ENCODE measurements around the gene CDH12. TPM values are rescaled to one million over a fixed set of nuclear protein-coding genes. Genes with fewer than 3 reads are reported as not detected.

Gene CDH12
- total and polyA plus RNA-seq, 7 donors, result 0.04 TPM; not detected in 6

DNA sequence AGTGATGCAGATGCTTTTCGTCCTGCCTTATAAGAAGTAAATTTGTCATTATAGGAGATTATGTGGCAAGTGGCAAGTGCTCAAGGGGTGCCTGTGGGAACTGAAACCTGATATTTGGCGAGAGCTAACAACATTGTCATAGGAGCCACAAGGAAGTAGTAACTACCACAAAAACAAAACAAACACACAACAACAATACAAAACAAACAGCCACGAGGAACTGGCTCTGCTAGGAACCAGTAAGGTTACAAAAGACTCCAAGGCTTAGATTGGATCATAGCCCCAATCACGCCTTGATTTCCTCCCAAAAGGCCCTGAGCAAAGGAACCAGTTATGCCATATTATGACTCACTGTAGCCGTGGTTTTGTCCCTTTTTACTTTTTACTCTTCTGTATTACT is 1045.2 kb downstream of the CDH12 start:
- no peak overlapping the region for H3K27ac ChIP-seq
- no peak for TF ChIP-seq POLR2A (IDR thresholded peaks at IDR 0.05)
- no peak for TF ChIP-seq EP300 (IDR thresholded peaks at IDR 0.05)
- TF ChIP-seq, protein P1, sequence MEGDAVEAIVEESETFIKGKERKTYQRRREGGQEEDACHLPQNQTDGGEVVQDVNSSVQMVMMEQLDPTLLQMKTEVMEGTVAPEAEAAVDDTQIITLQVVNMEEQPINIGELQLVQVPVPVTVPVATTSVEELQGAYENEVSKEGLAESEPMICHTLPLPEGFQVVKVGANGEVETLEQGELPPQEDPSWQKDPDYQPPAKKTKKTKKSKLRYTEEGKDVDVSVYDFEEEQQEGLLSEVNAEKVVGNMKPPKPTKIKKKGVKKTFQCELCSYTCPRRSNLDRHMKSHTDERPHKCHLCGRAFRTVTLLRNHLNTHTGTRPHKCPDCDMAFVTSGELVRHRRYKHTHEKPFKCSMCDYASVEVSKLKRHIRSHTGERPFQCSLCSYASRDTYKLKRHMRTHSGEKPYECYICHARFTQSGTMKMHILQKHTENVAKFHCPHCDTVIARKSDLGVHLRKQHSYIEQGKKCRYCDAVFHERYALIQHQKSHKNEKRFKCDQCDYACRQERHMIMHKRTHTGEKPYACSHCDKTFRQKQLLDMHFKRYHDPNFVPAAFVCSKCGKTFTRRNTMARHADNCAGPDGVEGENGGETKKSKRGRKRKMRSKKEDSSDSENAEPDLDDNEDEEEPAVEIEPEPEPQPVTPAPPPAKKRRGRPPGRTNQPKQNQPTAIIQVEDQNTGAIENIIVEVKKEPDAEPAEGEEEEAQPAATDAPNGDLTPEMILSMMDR (IDR thresholded peaks at IDR 0.05), result no peak
- no peak for TF ChIP-seq POLR2AphosphoS5 (IDR thresholded peaks at IDR 0.05)
- intact Hi-C loops (cut with DNase I), result no loop called here
- no peak for DNase-seq
- no peaks in the 10 kb centered on the region for H3K9me3 ChIP-seq
- no peak overlapping the region for H3K4me3 ChIP-seq
- H3K36me3 ChIP-seq, result no peaks in the 10 kb centered on the region
- WGBS, 2 donors, result 40 to 66% methylated on average over 5 of the region's 5 CpGs
- H3K27me3 ChIP-seq, result no peaks in the 10 kb centered on the region
- H3K4me1 ChIP-seq, result no peaks in the 10 kb centered on the region

DNA sequence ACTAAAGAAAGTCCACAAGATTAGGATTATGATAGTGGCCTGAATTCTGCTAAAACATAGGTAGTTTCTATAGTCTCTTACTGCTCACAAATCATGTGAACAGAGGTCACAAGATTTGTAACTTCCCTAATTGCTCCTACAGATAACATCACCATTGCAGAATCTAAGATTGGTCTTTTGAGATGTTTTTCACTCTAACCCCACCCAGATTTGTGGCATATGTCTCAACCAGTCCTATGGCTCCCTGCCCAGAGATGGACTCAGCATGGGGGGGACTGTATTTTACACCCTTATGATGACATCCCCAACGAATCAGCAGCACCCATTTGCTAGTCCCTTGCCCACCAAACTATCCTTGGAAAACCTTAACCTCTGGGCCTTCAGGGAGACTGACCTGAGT is 1046.2 kb downstream of the CDH12 start:
- no peaks in the 10 kb centered on the region for H3K4me1 ChIP-seq
- WGBS, 2 donors, result 1 to 41% methylated on average over 1 of the region's 1 CpG
- no peaks in the 10 kb centered on the region for H3K27me3 ChIP-seq
- TF ChIP-seq, protein P1 (IDR thresholded peaks at IDR 0.05), result no peak
- no peak for TF ChIP-seq POLR2AphosphoS5 (IDR thresholded peaks at IDR 0.05)
- TF ChIP-seq POLR2A (IDR thresholded peaks at IDR 0.05), result no peak
- no peak for TF ChIP-seq EP300 (IDR thresholded peaks at IDR 0.05)
- no peaks in the 10 kb centered on the region for H3K36me3 ChIP-seq
- no peak overlapping the region for H3K27ac ChIP-seq
- intact Hi-C loops (cut with DNase I), result no loop called here
- DNase-seq, result no peak
- H3K4me3 ChIP-seq, result no peak overlapping the region
- H3K9me3 ChIP-seq, result no peaks in the 10 kb centered on the region

DNA sequence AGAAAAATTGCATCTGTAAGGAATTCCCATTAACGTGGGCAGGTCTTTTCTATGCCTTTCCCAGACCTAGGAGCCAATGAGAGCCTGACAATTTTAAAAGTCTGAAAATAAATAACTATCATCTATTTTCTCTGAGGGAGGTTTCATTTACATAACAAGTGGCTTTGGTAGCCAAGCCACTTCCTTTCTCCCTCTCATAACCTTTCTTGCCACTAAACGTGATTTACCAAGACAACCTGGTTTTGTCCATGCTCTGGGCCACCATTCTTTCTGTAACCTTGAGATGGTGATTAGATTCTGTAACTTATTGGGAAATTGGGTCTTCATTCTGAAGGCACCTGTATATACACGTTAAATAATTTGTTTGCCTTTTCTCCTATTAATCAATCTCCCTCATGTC is 1046.9 kb downstream of the CDH12 start:
- TF ChIP-seq POLR2A (IDR thresholded peaks at IDR 0.05), result no peak
- no peak for TF ChIP-seq POLR2AphosphoS5 (IDR thresholded peaks at IDR 0.05)
- TF ChIP-seq EP300 (IDR thresholded peaks at IDR 0.05), result no peak
- TF ChIP-seq, protein P1 (IDR thresholded peaks at IDR 0.05), result no peak
- Histone ChIP-seq H3K27ac (no peak overlapping the region), H3K4me3 (no peak overlapping the region), H3K36me3 (no peaks in the 10 kb centered on the region), H3K9me3 (no peaks in the 10 kb centered on the region), H3K4me1 (no peaks in the 10 kb centered on the region), H3K27me3 (no peaks in the 10 kb centered on the region)
- intact Hi-C loops (cut with DNase I), result no loop called here
- DNase-seq, result no peak
- WGBS, 2 donors, result 66 to 79% methylated on average over 3 of the region's 3 CpGs

DNA sequence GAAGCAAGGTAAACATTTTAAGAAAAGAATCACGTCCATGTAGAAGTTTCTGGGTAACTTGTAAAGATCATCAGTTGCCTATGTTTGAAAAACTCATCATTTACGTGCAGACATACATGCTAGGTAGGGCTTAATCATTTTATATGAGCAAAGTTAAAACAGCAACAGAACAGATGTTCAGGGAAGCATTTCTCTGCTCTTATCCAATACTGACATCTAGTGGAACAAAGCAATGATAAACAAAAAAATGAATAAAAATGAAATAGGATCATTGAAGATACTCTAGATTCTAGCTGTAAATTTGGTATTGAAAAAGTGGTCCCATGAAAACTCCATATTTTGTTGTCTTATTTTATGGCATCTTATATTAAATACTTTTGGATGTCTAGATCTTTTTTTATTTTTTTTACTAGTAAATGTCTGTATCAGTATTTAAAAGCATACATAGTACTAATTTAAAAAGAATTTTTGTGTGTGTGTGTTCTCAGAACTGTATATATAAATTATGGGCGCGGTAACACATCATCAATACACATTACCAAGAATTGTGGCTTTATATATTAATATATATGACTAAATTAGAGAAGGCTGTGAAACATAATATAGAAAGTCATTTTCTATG is 1050.2 kb downstream of the CDH12 start:
- no peak for DNase-seq
- Histone ChIP-seq H3K27ac (no peak overlapping the region), H3K27me3 (no peaks in the 10 kb centered on the region), H3K36me3 (no peaks in the 10 kb centered on the region), H3K4me3 (no peak overlapping the region), H3K4me1 (no peaks in the 10 kb centered on the region), H3K9me3 (no peaks in the 10 kb centered on the region)
- intact Hi-C loops (cut with DNase I), result no loop called here
- WGBS, 2 donors, result 25 to 29% methylated on average over 4 of the region's 4 CpGs
- no peak for TF ChIP-seq EP300 (IDR thresholded peaks at IDR 0.05)
- TF ChIP-seq, protein P1 (IDR thresholded peaks at IDR 0.05), result peak in 2 of 4 experiments; percentile 25 to 34

DNA sequence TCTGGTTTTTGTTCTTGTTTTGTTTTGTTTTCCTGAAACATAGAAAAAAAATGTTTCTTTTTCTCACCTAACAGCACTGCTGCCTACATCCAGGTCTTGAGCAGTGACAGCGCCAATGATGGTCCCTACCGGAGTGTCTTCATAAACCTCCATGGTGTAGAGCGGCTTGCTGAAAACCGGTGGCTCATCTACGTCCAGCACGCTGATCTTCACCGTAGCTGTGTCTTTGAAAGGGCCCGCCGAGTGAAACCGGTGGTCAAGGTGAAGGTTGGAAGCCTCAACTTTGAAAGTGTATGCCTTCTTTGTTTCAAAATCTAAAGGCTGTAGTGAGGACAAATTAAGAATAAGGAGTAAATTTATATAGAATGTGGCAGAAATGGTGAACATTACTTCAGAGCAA is 1051.0 kb downstream of the CDH12 start:
- Histone ChIP-seq H3K27ac (no peak overlapping the region), H3K27me3 (no peaks in the 10 kb centered on the region), H3K4me1 (no peaks in the 10 kb centered on the region), H3K9me3 (no peaks in the 10 kb centered on the region), H3K4me3 (no peak overlapping the region), H3K36me3 (no peaks in the 10 kb centered on the region)
- DNase-seq, result no peak
- TF ChIP-seq, protein P1 (IDR thresholded peaks at IDR 0.05), result no peak
- TF ChIP-seq EP300 (IDR thresholded peaks at IDR 0.05), result no peak
- TF ChIP-seq POLR2A (IDR thresholded peaks at IDR 0.05), result no peak
- TF ChIP-seq POLR2AphosphoS5 (IDR thresholded peaks at IDR 0.05), result no peak
- intact Hi-C loops (cut with DNase I), result no loop called here
- 95% methylated on average over 10 of the region's 10 CpGs for WGBS, 2 donors
